ENCODE results near the gene SRD5A1.

- no peak for TF ChIP-seq ZNF274 (IDR thresholded peaks at IDR 0.05; ENCODE audit: low read depth, low read length)
- TF ChIP-seq YY1 (IDR thresholded peaks at IDR 0.05; ENCODE audit: insufficient read depth, insufficient read length) = no peak
- no peak for TF ChIP-seq SUZ12 (IDR thresholded peaks at IDR 0.05; ENCODE audit: extremely low read depth, insufficient read depth, insufficient read length)
Measured at GRCh38 chr5:6638236-6638635, 5.0 kb downstream of the SRD5A1 start.
